ENCODE results near the gene SECISBP2L.

SECISBP2L gene

GRCh38 chr15:48963524-48964113, 82.6 kb downstream of the SECISBP2L start, which contains the start of gene SHC4:
TSS of gene SHC4 (minus strand) at chr15:48963919. CDS start at chr15:48963015, 904 bp downstream.
- peak; percentile 80 to 83 for DNase-seq

- peak; percentile 12 to 69 for DNase-seq
Measured at GRCh38 chr15:48962662-48963523, 83.4 kb downstream of the SECISBP2L start.

GRCh38 chr15:48955967-48956366, 90.3 kb downstream of the SECISBP2L start:
- no peak for DNase-seq

GRCh38 chr15:48955370-48955769, 90.9 kb downstream of the SECISBP2L start:
- no peak for DNase-seq

DNA sequence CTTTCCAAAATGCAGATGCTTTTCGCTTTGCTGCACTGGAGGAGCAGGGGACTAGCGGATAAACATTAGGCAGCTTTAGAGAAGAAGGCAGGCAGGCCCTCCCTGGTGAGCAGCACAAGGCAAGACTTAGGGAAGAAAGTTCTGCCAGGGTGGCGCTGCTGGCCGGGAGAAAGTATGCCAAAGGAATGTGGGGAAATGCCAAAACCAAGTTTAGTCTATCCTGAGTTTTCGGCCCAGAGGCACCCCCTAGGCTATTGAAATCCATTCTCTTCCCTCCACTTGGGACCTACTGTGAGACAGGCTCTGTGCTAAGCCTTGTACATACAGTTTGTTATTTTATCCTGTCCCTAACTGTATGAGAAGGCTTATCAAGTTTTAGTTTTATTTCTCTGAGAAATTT, 91.7 kb downstream of the SECISBP2L start:
- no peak for DNase-seq

GRCh38 chr15:48946840-48947187, 99.4 kb downstream of the SECISBP2L start:
- DNase-seq = no peak

DNA sequence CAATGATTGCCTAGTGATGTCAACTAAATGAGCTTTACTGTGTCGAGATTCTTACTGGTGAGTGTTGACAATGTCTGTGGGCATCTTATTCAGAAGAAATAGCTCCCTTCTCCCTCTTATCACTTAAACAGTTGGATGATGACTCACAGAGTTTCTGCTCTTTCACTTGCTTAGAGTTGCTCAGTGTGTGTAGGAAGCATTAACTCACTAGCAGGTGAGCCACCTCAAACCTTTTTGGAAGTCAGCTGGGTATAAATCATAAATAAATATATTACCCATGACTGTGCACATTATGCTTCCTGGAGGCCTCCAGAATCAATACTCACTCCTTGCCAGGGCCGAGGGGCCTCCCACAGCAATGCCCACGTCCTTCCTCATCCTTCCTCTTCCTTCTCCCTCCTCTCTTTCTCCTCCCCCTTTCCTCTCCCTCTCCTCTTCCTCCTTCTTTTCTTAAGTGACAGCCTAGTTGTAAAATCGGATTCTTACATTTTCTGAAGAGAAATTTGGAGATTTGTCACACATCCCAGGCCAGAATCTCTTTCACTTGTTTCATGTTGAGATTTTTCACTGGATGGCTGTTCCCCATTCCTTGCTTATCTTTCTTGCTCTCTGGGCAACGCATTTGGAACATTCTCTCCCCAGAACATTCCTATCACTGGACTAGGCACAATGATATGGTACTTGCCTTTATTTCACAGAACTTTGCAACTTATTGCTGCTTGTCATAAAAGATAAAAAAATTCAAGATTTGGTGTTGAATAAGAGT, 100.0 kb downstream of the SECISBP2L start:
- no peak for DNase-seq

DNA sequence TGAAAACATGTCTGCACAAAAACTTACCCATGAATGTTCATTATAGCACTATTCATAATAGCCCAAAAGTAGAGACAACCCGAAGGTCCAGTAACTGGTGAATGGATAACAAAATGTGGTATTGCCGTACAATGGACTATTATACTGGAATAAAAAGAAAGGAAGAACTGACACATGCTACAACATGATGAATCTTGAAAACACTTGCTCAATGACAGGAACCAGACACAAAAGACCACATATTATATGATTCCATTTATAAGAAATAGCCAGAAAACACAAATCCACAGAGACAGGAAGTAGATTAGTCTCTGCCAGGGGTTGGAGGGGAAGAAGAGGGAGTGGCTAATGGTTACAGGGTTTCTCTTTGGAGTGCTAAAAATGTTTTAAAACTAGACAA, 100.9 kb downstream of the SECISBP2L start:
- no peak for DNase-seq

GRCh38 chr15:48941904-48942303, 104.3 kb downstream of the SECISBP2L start:
- no peak for DNase-seq

DNA sequence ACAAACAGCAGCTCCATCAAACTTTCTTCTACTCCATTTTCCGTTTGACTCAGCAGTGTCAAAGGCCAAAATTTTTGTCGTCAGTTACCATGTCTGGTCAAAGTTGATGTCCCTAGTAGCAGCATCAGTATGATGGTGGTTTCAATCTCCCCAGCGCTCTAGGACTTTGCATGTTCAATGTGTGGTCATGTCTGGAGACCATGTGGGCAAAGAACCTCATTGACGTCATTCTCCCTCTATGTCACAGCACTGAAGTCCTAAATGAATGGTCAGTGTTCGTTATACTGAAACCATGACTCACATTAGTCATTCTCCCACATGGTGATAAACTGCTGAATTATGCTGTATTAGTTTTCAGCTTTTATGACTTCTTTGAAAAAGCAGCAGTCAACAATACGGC, 105.7 kb downstream of the SECISBP2L start:
- DNase-seq = no peak

GRCh38 chr15:48939648-48940047, 106.6 kb downstream of the SECISBP2L start:
- DNase-seq = peak; percentile 63 to 94

All from NCI-H446 (cell line).